IPS-15b (cell line): ENCODE results near the gene SMYD3.

Experiments
- H3K27me3 ChIP-seq: one replicate; pipeline ENCODE4 v1.6.1; 2013; ENCODE audit warnings: low read length; ENCODE audit not compliant: control insufficient read depth, insufficient read depth
- H3K36me3 ChIP-seq: one replicate; pipeline ENCODE4 v1.6.1; 2013; ENCODE audit warnings: low read length; ENCODE audit not compliant: control insufficient read depth, insufficient read depth
- H3K4me1 ChIP-seq: one replicate; pipeline ENCODE4 v1.6.1; 2013; ENCODE audit warnings: mild to moderate bottlenecking, low read length; ENCODE audit not compliant: control insufficient read depth, insufficient read depth
- H3K4me3 ChIP-seq: one replicate; pipeline ENCODE4 v1.5.1; 2013; ENCODE audit warnings: low read depth, low read length
- H3K9ac ChIP-seq: one replicate; pipeline ENCODE4 v1.6.1; 2013; ENCODE audit warnings: low read depth, mild to moderate bottlenecking, low read length
- H3K9me3 ChIP-seq: one replicate; pipeline ENCODE4 v1.6.1; 2013; ENCODE audit warnings: mild to moderate bottlenecking, low read length; ENCODE audit not compliant: control insufficient read depth, insufficient read depth

Gene SMYD3

DNA sequence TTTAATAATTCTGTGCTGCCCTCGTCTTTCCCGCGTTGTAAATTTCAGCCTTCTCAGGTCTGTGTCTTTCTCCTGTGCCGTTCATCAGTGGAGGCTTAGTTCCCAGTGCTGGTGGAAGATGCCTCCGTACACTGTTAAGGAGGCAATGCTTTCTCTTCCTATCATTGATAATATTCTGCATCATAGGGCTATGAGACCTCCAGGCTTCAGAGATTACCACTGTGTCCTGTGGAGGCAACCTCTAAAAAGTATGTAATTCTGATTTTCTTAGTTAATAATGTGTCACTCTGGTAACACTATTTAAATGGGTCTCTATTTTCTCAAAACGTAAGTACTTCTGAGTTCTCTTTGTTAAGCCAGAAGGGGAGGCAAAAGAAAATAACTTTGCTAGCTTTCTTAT lies 538.3 kb downstream of the SMYD3 start:
- no peak overlapping the region for H3K9ac ChIP-seq
- H3K27me3 ChIP-seq: no peaks in the 10 kb centered on the region
- H3K4me3 ChIP-seq: no peak overlapping the region
- peaks cover 10% of the 10 kb centered on the region for H3K4me1 ChIP-seq
- H3K9me3 ChIP-seq: no peaks in the 10 kb centered on the region
- no peaks in the 10 kb centered on the region for H3K36me3 ChIP-seq

DNA sequence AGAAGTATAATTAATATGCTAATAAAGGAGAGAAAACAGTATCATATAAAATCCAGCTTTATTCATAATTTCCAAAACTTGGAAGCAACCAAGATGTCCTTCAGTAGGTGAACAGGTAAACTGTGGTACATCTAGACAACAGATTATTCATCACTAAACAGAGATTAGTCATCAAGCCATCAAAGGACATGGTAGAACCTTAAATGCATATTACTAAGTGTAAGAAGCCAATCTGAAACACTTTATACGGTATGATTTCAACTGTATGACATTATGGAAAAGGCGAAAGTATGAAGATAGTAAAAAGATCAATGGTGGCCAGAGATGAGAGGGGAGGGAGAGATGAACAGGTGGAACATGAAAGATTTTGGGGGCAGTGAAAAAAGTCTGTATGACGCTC lies 541.7 kb downstream of the SMYD3 start:
- Histone ChIP-seq H3K4me3 (no peak overlapping the region), H3K4me1 (peaks cover 10% of the 10 kb centered on the region), H3K27me3 (no peaks in the 10 kb centered on the region), H3K9ac (no peak overlapping the region), H3K36me3 (no peaks in the 10 kb centered on the region), H3K9me3 (no peaks in the 10 kb centered on the region)

DNA sequence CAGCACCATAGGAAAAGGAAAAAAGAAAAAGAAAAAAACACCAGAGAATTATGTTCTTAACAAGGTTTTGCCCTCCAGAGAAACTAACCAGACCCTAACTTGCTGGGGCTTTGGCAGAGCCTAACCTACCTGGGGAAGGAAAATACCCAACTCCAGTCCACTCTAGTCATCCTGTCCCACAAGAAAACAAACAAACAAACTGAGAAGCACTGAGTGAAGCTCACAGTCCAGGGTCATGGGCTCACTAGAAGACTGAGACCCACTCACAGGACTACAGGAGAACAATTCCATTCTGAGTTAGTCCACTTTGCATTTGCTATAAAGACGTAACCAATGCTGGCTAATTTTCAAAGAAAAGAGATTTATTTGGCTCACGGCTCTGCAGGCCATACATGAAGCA lies 543.4 kb downstream of the SMYD3 start:
- Histone ChIP-seq H3K9me3 (no peaks in the 10 kb centered on the region), H3K27me3 (no peaks in the 10 kb centered on the region), H3K36me3 (no peaks in the 10 kb centered on the region), H3K4me3 (no peak overlapping the region), H3K4me1 (peaks cover 2% of the 10 kb centered on the region), H3K9ac (no peak overlapping the region)

DNA sequence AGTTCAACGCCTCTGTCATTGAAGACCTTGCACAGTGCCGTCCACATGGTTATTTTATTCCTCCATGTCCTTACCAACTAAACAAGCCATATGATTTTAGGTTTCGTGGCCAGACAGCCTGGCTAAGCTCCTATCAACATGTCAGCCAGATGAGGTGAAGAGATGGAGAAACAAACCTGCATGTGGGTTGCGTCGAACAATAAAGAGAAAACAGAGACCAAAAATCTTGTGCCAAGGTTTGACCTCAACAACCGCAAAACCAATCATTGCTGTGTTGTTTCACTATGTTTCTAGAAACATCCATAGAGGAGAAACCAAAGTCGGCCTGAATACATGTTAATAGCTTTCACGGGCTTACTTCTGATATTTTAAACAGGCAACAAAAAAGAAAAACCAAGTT lies 544.6 kb downstream of the SMYD3 start:
- H3K9ac ChIP-seq: no peak overlapping the region
- H3K4me3 ChIP-seq: no peak overlapping the region
- no peaks in the 10 kb centered on the region for H3K27me3 ChIP-seq
- H3K4me1 ChIP-seq: no peaks in the 10 kb centered on the region
- no peaks in the 10 kb centered on the region for H3K36me3 ChIP-seq
- no peaks in the 10 kb centered on the region for H3K9me3 ChIP-seq

DNA sequence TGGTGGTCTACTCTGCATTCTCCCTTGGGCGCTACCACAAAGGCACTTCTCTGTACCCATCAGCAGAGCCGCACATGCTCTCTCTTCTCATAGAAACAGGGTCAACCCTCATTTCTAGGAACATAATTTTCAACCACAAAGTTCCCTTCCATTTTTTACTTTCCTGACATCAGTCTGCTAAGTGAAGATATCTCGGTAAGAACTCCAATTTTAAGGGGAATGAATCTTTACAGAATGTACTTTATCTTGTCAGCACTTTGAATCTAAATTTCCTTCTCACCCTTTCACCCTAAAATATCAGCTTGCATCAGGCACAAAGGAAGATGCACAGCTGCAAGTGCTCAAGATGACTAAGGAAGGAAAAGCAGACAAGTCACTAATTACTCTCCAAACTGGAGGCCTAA lies 545.9 kb downstream of the SMYD3 start:
- Histone ChIP-seq H3K9ac (no peak overlapping the region), H3K9me3 (no peaks in the 10 kb centered on the region), H3K4me3 (no peak overlapping the region), H3K27me3 (no peaks in the 10 kb centered on the region), H3K4me1 (no peaks in the 10 kb centered on the region), H3K36me3 (no peaks in the 10 kb centered on the region)

DNA sequence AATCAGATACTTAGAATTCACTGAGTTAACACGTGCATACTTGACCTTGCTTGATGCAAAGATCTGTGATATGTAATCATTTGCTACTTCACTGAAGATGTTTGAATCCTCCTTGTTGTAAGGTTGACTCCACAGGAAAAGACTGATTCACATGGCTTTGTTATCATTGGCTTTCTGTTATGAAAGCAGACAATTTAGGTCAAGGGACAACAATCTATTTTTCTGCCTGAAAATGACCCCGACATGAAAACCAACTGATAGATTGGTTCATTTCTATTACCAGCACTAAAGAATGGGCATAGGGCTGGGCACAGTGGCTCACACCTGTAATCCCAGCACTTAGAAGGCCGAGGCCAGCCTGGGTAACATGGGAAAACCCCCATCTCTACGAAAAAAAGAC lies 546.9 kb downstream of the SMYD3 start:
- Histone ChIP-seq H3K4me3 (no peak overlapping the region), H3K4me1 (no peaks in the 10 kb centered on the region), H3K9ac (no peak overlapping the region), H3K9me3 (no peaks in the 10 kb centered on the region), H3K36me3 (no peaks in the 10 kb centered on the region), H3K27me3 (no peaks in the 10 kb centered on the region)

DNA sequence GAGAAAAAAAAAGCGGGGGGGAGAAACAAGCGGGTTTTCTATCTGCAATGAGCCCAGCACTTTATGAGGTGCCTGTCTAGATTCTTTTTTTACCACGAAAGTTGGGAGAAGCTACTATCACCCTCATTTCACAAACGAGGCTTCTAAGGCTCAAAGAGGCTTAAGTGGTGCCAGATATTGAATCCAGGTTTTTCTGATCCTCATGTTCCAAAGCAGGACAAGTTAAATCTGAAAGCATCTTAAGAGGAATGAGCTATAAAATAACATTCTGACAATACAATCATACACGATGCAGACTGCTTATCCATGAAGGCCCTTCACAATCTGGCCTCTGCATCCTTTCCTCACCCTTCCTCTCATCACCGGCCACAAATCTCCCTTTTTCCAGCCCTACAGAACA lies 549.1 kb downstream of the SMYD3 start:
- H3K4me3 ChIP-seq: no peak overlapping the region
- H3K27me3 ChIP-seq: no peaks in the 10 kb centered on the region
- no peaks in the 10 kb centered on the region for H3K4me1 ChIP-seq
- H3K36me3 ChIP-seq: no peaks in the 10 kb centered on the region
- H3K9me3 ChIP-seq: no peaks in the 10 kb centered on the region
- H3K9ac ChIP-seq: no peak overlapping the region

DNA sequence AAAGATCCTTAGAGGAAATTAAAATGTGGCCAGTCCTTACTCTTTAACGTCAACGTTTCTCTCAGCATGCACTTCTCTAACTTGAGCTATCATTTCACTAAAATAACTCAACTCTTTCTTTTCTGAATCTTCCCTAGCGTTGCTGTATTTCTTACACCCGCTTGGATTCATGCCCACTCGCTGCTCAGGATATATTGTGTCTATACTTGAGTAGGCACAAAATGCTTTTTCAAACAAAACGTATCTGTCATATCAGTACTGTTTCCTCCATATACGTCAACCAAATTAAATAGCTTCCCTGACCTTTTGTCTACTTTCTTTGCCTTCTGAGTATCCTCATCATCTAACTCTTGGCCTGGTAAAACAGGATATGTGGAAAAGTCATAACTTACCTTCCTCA lies 549.7 kb downstream of the SMYD3 start:
- Histone ChIP-seq H3K4me1 (no peaks in the 10 kb centered on the region), H3K9me3 (no peaks in the 10 kb centered on the region), H3K9ac (no peak overlapping the region), H3K27me3 (no peaks in the 10 kb centered on the region), H3K4me3 (no peak overlapping the region), H3K36me3 (no peaks in the 10 kb centered on the region)

DNA sequence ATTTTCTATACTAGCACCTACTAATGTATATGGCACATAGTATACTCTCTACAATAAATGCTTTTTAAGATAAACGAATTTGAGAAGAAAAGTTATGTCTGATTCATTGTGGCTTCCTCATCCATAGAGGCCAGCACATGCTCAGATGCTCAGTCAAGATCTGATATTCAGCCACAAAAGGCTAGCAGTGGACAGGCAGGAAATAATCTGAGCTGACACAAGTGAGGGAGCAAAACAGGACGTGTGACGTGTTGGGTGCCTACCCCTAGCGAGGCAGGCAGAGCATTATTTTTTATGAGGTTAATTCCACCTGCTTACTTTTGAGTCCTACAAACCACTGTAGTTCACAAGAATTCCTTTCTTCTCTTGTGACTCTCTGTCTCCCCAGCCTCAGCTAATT lies 550.9 kb downstream of the SMYD3 start:
- Histone ChIP-seq H3K4me1 (no peaks in the 10 kb centered on the region), H3K36me3 (no peaks in the 10 kb centered on the region), H3K27me3 (no peaks in the 10 kb centered on the region), H3K4me3 (no peak overlapping the region), H3K9ac (no peak overlapping the region), H3K9me3 (no peaks in the 10 kb centered on the region)

DNA sequence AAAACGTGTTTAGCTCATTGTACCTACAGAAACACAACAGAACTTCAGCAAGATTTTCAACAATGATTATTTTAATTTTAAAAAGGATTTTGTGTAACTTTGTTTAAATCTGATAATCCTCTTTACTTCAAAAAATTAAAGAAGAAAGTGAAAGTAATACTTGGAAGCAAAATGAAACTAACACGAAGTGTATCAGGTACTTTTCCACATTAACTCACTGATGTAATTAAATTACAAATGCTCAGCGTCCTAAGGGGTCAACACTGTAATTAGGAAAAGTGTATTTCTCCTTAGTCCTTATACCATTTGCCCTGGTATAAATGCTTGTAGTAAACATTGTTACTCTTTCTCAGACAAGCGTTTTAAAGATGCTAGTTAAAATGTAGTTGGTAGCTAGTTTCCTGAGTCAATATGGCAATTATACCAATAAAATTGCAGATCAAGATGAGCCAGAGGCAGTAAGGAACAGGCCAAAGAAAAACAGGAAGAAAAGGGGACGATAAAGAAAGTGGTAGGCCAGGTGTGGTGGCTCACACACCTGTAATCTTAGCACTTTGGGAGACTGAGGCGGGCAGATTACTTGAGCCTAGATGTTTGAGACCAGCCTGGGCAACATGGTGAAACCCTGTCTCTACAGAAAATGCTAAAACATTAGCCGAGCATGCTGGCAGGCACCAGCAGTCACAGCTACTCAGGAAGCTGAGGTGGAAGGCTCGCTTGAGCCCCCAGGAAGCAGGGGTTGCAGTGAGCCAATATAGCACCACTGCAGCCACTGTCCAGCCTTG lies 553.0 kb downstream of the SMYD3 start:
- Histone ChIP-seq H3K9ac (no peak overlapping the region), H3K9me3 (no peaks in the 10 kb centered on the region), H3K4me1 (no peaks in the 10 kb centered on the region), H3K4me3 (no peak overlapping the region), H3K27me3 (no peaks in the 10 kb centered on the region), H3K36me3 (no peaks in the 10 kb centered on the region)

DNA sequence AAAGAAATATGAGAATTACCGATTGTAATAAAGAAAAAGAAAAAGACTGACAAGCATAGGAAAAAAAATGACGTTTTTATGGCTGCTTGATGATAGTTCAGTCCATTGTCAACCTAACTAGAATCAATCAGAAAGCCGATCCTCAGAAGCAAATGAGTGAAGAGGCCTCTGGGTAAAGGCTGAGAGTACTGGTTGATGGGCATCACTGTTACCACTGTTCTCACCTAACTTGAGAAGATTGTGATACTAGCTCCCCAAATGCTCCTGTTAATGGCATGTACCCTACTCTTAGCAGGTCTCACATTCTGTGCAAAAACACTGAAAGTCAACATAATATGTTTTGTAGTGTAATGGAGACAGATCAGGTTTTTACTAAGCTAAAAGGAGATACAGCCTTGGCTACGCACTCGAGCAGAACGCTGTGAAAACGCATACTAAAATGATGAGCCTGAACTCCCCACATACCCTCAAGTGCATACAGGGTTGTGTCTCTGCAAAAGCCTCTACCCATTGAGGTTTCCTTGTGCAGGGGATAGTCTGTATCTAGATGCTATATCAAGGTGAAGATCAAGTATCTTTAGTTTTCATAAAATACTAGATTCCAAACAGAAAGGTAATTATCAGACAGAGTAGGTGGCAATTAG lies 554.6 kb downstream of the SMYD3 start:
- Histone ChIP-seq H3K4me3 (no peak overlapping the region), H3K9ac (no peak overlapping the region), H3K4me1 (no peaks in the 10 kb centered on the region), H3K36me3 (no peaks in the 10 kb centered on the region), H3K9me3 (no peaks in the 10 kb centered on the region), H3K27me3 (no peaks in the 10 kb centered on the region)

DNA sequence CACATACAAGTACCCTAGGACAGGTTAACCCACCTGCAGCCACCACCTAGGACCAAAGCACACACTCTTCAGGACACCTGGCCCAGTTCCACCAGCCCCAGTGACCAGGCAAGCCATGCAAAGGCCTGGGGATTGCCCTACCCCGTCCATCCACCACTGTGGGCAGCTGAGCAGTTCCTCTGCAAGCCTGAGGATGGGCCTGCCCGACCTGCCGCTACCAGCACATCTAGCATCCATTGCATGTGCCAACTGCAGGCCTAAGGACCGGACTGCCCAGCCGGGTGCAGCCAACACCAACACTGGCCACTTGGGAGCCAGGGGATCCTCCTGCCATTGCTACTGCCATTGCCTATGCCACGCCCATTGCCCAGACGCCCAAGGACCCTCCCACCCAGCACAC lies 558.3 kb downstream of the SMYD3 start:
- H3K9ac ChIP-seq: no peak overlapping the region
- H3K9me3 ChIP-seq: no peaks in the 10 kb centered on the region
- no peak overlapping the region for H3K4me3 ChIP-seq
- H3K36me3 ChIP-seq: no peaks in the 10 kb centered on the region
- H3K27me3 ChIP-seq: no peaks in the 10 kb centered on the region
- no peaks in the 10 kb centered on the region for H3K4me1 ChIP-seq
